GM18508 (cell line): Measurements from ENCODE around the gene NID1.
"Not testable (repeated sequence)": the region's sequence is repeated elsewhere in the genome, so short reads cannot be mapped to it uniquely, and the experiment has no call there.

Experiments
- ATAC-seq: cut with Tn5 transposase; IDR thresholded peaks from one replicate; pipeline ENCODE4 v1.9.1; 2021; ENCODE audit warnings: moderate number of reproducible peaks; ENCODE audit not compliant: insufficient read depth, unreplicated experiment

NID1 gene

GRCh38 chr1:235971571-235972310 is 93.1 kb downstream of the NID1 start:
- peak; percentile 90 for ATAC-seq

- no peak for ATAC-seq
Observed at GRCh38 chr1:235971020-235971419, 93.9 kb downstream of the NID1 start.

- ATAC-seq = no peak
Observed at GRCh38 chr1:235968831-235969230, 96.1 kb downstream of the NID1 start.

GRCh38 chr1:235966134-235966533 is 98.8 kb downstream of the NID1 start:
- not testable (repeated sequence) for ATAC-seq

GRCh38 chr1:235960809-235961208 is 104.1 kb downstream of the NID1 start:
- no peak for ATAC-seq

GRCh38 chr1:235958021-235958420 is 106.9 kb downstream of the NID1 start:
- ATAC-seq = no peak

- no peak for ATAC-seq
Observed at GRCh38 chr1:235955777-235956176, 109.1 kb downstream of the NID1 start.

- peak; percentile 93 for ATAC-seq
Observed at GRCh38 chr1:235954306-235955283, 110.3 kb downstream of the NID1 start.

GRCh38 chr1:235953801-235954200 is 111.1 kb downstream of the NID1 start:
- no peak for ATAC-seq

- ATAC-seq = peak; percentile 42
Observed at GRCh38 chr1:235952950-235953615, 111.8 kb downstream of the NID1 start.

- ATAC-seq = no peak
Observed at GRCh38 chr1:235951661-235952060, 113.2 kb downstream of the NID1 start.

- no peak for ATAC-seq
Observed at GRCh38 chr1:235950318-235950717, 114.6 kb downstream of the NID1 start.

GRCh38 chr1:235948774-235949427 is 116.0 kb downstream of the NID1 start:
- ATAC-seq = no peak

- ATAC-seq = no peak
Observed at GRCh38 chr1:235947989-235948388, 116.9 kb downstream of the NID1 start.

GRCh38 chr1:235946571-235946981 is 118.3 kb downstream of the NID1 start:
- ATAC-seq = no peak

- no peak for ATAC-seq
Observed at GRCh38 chr1:235945775-235946570, 118.9 kb downstream of the NID1 start.

- no peak for ATAC-seq
Observed at GRCh38 chr1:235943581-235944114, 121.2 kb downstream of the NID1 start.

- ATAC-seq = no peak
Observed at GRCh38 chr1:235942979-235943575, 121.8 kb downstream of the NID1 start.

GRCh38 chr1:235942625-235942934 is 122.3 kb downstream of the NID1 start:
- ATAC-seq = no peak
